GM12865 (cell line): ENCODE results near the gene OR51E1.

Experiments
- DNase-seq: peaks from one replicate; pipeline ENCODE4 v3.0.0; 2010; ENCODE audit warnings: low read depth
- H3K4me3 ChIP-seq: 2 replicates; pipeline ENCODE4 v1.5.1; 2011; ENCODE audit warnings: mild to moderate bottlenecking, low read depth, low read length, control low read depth
- TF ChIP-seq, protein P1 (sequence below): IDR thresholded peaks from 2 replicates; pipeline ENCODE4 v1.5.1; 2011; ENCODE audit warnings: low read length, control low read depth, low read depth, inconsistent platforms; ENCODE audit not compliant: insufficient read depth; ENCODE audit errors: missing control alignments

Gene OR51E1

DNA sequence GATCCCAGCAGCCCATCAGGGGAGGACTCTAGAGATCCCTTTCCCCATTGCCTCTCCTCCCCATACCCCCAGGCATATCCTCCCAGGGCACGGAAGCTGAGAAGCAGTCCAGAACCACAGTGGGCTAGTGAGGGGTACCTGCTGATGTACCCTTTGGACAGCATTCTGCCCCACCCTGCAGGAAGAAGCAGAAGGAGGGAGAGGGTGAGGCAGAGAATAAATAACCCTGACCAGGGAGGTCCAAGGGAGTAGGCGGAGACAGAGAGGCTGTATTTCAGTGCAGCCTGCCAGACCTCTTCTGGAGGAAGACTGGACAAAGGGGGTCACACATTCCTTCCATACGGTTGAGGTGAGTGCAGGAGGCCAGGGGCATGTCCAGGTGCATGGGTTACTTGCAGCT is at the start of gene OR51E1:
OR51E1 (plus strand) TSS at position 301 of the 400 bp plus-strand sequence. CDS start 8,545 bp downstream, outside the sequence.
- TF ChIP-seq, protein P1, sequence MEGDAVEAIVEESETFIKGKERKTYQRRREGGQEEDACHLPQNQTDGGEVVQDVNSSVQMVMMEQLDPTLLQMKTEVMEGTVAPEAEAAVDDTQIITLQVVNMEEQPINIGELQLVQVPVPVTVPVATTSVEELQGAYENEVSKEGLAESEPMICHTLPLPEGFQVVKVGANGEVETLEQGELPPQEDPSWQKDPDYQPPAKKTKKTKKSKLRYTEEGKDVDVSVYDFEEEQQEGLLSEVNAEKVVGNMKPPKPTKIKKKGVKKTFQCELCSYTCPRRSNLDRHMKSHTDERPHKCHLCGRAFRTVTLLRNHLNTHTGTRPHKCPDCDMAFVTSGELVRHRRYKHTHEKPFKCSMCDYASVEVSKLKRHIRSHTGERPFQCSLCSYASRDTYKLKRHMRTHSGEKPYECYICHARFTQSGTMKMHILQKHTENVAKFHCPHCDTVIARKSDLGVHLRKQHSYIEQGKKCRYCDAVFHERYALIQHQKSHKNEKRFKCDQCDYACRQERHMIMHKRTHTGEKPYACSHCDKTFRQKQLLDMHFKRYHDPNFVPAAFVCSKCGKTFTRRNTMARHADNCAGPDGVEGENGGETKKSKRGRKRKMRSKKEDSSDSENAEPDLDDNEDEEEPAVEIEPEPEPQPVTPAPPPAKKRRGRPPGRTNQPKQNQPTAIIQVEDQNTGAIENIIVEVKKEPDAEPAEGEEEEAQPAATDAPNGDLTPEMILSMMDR: no peak
- no peak for DNase-seq
- H3K4me3 ChIP-seq: no peak within 1 kb of the TSS

DNA sequence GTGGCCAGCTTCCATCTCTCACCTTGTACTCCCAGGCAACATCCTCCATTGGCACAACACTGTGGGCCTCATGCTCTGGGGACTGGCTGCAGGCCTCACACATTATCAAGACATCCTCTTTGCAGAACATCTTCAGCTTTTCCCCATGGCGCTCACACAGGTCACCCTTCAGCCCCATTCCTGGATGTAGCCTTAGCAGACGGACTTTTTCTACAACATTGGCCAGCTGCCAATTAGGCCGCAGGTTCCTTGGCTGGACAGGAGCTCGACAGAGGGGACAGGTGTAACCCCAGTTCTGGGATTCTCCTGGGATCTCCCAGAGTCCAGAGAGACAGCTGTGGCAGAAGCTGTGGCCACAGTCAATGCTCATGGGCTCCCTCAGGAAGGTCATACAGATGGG is 38.7 kb upstream of the OR51E1 start:
- no peak overlapping the region for H3K4me3 ChIP-seq
- TF ChIP-seq, protein P1: no peak
- no peak for DNase-seq

DNA sequence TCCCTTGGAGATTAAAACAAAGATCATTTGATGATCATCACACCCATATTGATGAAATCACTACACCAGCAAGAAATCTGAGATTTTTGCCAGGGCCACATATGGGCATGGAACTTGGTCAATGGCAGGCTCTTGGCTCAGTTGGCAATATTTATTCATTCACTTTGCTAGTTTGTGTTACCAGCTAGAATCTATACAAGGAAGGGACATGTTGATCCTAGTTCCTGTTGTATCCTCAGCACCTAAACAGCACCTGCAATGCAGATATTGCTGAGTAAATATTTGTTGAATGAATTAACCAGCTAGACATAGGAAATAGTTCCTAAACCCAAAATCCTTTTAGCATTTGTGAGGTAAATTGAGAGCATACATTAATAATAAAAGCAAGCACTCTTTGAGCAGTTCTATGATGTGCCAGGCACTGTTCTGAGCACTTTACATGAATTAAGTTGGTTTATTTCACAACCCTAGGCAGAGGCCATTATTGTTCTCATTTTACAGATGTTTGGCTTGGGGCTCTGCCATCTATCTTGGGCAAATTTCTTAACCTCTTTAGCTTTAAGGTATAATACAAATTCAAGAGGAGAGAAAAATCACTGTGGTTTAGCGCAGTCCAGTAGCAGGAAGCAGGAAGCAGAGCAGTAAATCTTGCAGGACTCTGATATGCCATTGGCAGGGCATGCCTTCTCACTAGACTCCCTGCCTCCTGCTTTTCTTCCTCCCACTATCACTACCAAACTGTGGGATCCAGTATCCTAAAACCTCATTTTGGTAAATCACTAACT is 37.4 kb upstream of the OR51E1 start:
- TF ChIP-seq, protein P1: no peak
- no peak overlapping the region; the same call in 1 of the 2 replicates for H3K4me3 ChIP-seq
- no peak for DNase-seq

DNA sequence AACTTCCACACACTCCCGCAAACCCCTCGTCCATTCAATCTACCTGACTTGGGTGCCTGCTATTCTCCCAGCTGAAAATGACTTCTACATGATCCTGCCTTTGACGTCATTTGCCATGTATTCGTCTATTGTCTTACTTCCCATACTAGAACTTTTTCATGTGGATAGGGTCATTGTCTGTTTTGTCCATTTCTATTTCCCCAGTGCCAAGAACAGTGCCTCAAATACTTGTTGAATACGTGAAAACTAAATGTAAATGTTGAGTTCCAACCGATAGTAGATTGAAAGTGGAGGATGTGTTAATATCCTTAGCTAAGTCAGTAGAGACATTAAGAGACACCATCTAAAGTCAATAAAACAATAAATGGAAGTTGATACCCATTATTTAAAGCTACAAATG is 36.7 kb upstream of the OR51E1 start:
- H3K4me3 ChIP-seq: peak overlapping the region; percentile 74
- DNase-seq: no peak
- TF ChIP-seq, protein P1: no peak

DNA sequence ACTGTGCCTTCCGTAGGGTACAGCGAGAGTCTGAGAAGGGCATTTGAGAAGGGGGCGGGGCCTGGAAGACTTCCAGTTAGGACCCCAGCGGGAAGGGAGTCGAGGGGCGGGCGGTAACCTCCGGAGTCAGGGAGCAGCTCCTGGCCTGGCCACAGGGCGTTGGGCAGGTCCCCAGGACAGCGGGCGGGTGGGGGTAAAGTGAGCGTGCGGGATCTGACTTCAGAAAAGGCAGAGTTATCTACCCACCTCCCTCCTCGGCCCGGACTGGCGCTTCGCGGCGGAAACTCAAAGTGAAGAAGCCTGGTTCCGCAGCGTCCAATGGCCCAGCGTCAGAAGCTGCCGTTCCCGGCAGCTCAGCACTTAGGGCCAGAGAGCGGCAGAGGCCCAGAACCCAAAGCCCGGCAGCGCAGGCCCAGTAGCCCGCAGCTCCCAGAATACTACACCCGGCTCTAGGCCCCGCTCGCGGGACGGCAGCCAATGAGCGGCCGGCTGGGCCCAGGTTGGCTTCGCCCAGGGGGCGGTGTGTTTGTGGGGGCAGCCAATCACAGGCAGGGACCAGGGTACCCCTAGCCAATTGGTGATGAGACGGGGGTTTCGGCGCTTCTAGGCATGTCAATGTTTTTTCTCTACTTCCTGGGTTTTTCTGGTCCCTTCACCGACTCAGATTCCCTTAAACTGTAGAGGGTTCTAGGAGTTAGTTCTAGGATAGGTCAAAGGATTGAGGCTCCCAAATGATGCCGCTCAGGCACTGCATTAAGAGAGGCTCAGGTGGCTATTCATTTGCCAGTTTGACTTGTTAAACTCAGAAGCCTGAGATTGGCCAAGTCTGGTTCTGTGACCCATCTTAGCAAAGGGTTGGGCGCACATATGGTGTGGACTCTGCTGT is 35.8 kb upstream of the OR51E1 start, which contains the start of gene TRIM68:
TRIM68 (minus strand) TSS at position 451 of the 886 bp plus-strand sequence. CDS start 2,727 bp downstream, outside the sequence.
- TF ChIP-seq, protein P1: no peak
- peak within 1 kb of the TSS; percentile 74 for H3K4me3 ChIP-seq
- DNase-seq: peak; percentile 97

- DNase-seq: peak; percentile 57
- H3K4me3 ChIP-seq: no peak overlapping the region; the same call in 1 of the 2 replicates
- TF ChIP-seq, protein P1: no peak
Measured at GRCh38 chr11:4610258-4610935, 33.4 kb upstream of the OR51E1 start.
